ENCODE results near the gene SDF2L1.

DNA sequence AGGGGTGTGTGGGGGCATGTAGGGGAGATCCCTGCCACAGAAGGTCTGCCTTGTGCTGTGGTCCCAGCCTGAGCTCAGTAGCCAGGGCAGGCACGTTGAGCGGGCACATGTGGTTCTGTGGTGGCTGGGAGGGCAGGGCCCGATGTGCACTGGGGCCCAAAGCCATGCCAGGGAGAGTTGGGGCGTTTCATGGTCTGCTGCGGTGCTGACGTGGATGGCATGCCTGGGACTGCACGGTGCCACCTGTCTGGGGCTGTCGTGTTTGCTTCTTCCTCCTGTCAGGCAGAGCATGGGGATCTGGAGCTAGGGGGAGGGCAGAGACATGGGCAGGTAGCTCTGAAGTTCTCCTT is 43.0 kb downstream of the SDF2L1 start:
- TF ChIP-seq CTCF (IDR thresholded peaks at IDR 0.05) (no peak), POLR2A (IDR thresholded peaks at IDR 0.05) (no peak)

Measured in body of pancreas (tissue), 4 donors.